Islet precursor cell (in vitro differentiated cells): ENCODE data around the gene ZNF438.
"Not testable (repeated sequence)": the region's sequence is repeated elsewhere in the genome, so short reads cannot be mapped to it uniquely, and the experiment has no call there.

Source experiments
- DNase-seq: peaks from one replicate; pipeline ENCODE4 v3.0.0-alpha.2; 2018

ZNF438 gene

DNA sequence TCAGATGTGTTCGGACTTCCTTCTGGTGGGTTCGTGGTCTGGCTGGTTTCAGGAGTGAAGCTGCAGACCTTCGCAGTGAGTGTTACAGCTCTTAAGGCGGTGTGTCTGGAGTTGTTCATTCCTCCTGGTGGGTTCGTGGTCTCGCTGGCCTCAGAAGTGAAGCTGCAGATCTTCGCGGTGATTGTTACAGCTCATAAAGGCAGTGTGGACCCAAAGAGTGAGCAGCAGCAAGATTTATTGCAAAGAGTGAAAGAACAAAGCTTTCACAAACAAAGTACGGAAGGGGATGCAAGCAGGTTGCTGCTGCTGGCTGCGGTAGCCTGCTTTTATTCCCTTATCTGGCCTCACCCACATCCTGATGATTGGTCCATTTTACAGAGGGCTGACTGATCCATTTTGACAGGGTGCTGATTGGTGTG lies 102.3 kb downstream of the ZNF438 start:
- not testable (repeated sequence) for DNase-seq

DNA sequence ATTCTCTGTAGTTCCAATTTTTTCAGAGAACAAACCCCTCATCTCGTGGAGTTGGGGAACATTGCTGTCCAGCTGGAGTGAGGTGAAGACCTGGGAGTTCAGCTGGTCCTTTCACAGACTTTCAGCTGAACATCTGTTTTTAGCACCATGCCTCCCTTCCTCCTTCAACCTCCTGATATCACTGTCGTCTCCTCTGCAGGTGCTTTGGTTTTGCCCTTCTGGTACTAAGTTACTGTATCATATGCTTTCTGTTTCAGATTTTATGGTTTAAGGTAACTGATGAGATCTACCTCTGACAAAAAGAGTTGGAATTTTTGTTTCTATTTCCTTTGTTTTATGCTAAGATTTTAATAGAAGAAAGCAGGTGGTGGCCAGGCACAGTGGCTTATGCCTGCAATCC lies 102.9 kb downstream of the ZNF438 start:
- no peak for DNase-seq

DNA sequence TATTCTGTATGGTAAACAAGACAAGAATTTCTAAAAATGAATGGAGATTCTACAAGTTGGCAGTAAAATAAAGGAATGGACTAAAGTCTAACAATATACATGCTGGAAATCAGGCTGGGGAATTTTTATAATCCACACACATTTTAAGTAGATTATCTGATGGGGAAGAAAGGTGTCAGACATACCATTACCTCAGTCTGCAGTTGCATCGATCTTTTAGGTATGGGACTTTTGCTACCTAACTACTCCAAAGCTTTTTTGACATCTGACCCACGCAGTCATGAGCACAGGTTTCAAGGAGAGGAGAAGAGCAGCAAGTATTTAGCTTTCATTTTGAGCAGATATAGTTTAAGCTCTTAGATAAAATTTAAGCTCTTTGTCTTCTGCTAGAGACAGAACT lies 113.0 kb downstream of the ZNF438 start:
- no peak for DNase-seq

DNA sequence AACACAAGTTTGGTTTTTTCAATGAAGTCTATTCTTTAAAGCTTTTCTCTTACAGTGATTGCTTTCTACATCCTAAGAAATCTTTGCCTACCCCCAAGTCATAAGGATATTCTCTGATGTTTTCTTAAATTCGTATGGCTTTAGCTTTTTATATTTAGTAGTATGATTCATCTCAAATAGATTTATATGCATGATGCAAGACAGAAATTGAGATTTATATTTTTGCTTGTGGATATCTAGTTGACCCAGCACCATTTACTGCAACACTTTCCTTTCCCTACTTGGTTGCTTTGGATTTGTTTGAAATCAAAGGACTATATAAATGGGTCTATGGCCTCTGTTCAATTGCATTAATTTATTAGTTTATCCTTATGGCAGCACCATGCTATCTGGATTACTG lies 113.9 kb downstream of the ZNF438 start:
- DNase-seq, result no peak

DNA sequence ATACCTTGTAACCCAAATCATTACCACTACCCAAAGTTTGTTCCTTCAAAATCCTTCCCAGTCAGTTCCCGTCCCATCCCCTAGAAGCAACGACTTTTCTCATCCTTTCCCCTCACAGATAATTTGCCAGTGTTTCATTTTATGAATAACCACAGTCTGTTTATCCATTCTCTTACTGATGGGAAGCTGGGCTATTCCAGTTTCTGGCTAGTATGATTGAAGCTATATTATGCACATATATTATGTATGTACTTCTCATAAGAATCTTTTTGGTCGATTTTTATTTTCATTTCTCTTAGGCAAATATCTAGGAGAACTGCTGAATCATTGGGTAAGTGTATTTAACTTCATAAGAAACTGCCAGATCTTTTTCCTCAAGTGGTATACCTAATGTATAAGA lies 114.6 kb downstream of the ZNF438 start:
- DNase-seq, result no peak

DNA sequence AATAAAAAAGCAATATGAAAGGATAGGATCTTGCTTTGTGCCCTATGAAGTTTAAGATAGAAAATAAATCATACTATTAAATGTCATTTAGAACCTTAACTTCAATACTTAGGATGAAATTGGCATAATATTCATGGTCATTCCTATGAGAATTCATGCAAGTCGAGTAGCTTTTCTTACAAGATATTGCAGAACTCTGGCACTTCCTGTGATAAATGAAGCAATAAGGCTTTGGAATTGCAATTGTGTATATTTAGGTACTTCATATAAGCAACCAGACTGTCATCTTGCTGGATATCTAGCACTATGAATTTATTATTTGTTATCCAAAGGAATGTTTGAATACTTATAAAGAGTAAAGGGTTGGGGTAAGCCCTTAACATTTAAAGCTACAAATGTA lies 116.5 kb downstream of the ZNF438 start:
- DNase-seq, result no peak

DNA sequence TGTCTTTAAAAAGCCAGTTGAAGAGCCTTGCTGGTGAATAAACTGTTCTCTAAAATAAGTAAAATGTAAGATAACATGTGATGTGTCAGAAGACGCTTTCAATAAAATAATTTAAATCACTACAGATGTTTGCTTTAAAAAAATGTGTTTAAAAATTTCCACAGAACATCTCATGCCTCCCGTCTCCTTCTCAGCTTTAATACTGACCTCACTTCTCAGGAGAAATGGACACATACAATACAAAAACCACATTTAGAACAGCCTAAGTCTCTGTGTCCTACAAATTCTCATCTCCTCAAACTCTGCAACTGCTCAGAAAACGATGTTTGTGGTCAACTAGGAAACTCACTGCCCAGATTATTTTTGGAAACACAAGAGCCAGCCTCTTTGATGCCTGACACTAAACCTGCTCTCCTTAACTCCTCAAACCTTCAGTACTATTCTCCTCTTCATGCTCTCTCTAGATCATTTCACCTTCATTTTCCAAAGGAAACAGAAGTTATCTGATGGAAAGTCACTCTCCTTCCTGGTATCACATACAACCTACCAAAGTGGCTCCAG lies 120.3 kb downstream of the ZNF438 start:
- DNase-seq, result no peak

DNA sequence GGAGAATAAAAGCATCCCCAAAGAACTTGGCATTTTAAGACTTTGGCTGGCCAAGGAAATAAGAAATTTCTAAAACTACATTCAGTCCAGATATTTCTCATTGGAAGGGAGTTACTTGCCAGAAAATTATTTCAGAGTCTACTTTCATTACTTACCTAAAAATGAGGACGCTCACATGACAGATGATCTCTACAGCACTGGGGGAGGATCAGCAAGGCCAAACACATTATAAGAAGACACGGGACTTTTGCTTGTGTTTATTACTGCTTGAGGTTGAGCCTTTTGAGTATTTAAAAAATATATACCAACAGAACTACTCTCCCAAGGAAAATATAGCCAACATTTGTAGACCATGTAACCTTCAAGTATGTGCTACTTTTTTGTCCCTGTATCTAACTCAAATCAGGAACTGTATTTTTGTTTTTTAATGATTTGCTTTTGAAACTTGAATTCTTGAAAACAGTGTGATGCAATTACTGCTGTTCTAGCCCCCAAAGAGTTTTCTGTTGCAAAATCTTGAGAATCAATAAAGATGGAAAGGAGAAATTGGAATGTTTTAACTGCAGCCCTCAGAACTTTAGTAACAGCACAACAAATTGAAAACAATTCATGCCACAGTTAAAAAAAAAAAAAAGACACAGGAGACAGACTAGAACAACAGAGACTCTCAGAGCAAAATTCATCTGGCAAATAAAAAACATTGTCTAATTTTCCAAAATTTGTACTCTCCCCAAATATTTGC lies 128.1 kb downstream of the ZNF438 start:
- DNase-seq, result no peak

DNA sequence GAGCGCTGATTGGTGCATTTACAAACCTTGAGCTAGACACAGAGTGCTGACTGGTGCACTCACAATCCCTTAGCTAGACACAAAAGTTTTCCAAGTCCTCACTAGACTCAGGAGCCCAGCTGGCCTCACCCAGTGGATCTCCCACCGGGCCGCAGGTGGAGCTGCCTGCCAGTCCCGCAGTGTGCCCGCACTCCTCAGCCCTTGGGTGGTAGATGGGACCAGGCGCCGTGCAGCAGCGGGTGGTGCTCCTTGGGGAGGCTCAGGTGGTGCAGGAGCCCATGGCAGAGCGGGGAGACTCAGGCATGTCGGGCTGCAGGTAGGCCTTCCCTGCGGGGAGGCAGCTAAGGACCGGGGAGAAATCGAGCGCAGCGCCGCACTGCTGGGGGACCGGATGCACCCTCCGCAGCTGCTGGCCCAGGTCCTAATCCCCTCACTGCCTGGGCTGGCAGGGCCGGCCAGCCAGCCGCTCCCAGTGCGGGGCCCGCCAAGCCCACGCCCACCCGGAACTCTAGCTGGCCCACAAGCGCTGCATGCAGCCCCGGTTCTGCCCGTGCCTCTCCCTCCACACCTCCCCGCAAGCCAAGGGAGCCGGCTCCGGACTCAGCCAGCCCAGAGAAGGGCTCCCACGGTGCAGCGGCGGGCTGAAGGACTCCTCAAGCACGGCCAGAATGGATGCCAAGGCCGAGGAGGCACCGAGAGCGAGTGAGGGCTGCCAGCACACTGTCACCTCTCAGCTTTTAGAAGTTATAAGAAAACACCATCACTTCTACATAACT lies 128.9 kb downstream of the ZNF438 start:
- no peak for DNase-seq

DNA sequence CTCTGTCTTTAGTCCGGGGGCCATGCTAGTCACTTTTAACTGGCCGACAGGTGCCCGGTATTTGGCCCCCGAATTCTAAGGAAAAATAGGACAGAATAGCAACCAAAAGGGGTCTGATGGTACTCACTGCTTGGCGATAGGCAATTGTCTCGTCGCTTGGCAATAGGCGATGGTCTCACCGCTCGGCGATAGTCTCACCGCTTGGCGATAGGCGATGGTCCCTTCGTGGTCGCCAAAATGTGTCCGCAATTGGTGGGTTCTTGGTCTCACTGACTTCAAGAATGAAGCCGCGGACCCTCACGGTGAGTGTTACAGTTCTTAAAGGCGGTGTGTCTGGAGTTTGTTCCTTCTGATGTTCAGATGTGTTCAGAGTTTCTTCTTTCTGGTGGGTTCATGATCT lies 130.2 kb downstream of the ZNF438 start:
- not testable (repeated sequence) for DNase-seq

DNA sequence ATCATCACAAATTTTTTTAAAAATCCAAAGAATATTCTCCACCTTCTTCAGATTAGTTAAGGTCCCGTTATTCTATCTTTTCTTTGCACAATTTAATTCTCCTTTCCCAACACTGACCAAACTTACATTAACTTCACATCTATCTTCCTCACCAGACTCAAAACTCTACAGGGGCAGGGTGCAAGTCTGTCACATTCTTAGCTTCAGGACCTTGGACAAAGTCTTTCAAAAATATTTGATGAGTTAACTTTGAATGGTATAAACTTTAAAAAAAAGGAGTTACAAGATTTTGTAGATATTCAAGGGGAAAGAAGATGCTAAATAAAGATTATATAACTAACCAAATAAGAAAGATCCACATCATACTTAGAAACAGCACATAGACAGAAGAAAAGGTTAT lies 132.7 kb downstream of the ZNF438 start:
- DNase-seq, result no peak

DNA sequence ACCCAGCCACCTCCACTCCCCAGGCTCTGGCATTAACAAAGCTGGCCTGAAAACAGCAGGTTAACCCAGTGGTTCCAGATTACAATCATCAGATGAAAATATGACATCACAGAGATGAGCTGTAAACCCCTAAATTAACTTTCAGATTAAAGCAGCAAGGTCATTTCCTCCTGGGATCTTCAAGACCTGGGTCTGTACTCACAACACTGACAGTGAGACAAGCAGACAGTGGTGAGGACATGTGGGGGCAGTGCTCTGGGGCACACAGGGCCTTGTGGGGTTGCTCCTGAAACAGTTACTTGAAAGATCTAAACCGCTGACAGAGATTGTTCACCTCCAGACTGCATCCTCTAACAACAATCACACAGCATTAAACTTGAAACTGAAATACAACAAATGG lies 134.1 kb downstream of the ZNF438 start:
- DNase-seq, result no peak

DNA sequence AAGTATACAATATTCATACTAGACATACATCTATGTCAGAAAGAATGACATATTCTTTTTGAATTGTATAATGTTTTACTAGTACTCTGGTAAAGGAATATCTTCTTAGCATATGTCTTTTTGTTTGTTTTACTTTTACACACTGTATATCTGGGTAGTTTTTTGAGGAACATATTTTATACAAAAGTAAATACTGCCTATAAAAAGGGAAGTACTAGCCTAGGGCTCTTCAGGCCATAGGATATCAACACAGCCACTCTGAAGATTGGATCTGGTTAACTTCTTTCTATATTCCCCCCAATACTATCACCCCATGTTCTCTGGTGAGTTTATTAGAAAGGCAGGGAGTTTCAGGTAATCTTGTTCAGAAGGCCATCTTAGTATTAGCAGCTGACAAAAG lies 134.6 kb downstream of the ZNF438 start:
- no peak for DNase-seq

DNA sequence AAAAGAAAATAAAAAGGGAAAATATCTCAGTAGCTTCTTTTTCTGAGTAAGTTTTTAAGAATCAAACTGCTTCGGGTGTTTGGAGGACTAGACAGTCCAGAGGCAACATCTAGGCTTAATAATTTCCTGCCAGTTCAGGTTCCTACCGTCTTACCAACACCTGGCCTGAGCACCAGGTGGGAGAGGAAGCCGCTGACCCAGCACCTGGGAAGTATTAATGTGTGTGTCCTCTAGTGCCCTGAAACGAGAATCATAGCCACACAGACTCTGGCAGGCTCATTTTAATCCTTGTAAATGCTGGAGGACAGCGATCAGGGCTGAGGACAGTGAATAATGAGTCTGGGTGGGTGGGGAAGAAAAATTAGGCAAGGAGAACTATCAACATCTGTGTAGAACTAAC lies 137.4 kb downstream of the ZNF438 start:
- DNase-seq, result no peak

DNA sequence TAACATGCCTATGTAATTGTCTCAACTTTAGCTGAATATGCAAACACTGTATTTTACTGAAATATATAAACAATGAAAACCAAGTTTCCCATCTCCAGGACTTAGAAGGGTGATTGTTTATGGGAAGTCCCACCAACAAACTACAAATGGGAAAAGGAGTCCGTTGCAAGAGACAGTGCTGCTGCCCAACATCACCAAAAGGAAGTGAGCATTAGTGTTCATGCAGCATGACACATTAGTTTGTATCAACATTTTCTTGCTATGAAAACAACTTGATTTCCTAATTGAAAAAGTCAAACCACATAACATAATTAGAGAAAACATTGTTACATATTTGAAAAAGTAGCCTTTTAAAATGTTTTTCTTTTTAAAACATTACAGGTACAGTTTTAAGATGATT lies 138.5 kb downstream of the ZNF438 start:
- no peak for DNase-seq

DNA sequence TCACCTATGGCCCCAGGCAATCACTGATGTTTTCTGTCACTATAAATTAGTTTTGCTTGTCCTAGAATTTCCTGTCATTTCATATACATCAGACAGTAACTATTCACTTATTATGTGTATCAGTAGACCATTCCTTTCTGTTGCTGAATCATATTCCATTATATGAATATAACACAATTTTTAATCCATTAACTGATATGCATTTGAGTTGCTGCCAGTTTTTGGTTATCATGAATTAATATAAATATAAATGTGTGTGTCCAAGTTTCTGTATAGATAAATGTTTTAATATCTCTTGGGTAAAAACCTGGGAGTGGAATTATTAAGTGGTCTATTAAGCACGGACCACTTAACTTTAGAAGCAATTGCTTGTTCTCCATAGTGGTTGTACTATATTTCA lies 143.8 kb downstream of the ZNF438 start:
- DNase-seq, result no peak

DNA sequence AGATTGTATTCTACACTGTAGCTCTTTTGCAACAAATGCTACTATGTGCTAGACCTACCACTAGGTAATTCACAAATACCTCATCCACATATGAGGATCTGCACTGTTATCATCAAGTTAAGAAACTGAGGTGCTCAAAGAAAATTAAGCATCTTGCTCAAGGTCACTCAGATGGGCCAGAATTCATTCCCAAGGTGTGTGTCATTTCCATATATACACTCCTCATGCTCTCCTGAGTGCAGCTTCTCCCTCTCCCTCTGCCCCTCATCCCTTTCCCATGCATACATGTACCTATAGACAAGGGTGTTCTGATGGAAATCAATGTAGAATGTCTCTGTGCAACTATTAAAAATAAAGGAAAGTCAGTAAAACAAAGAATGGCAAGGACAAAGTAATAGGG lies 146.2 kb downstream of the ZNF438 start:
- no peak for DNase-seq

DNA sequence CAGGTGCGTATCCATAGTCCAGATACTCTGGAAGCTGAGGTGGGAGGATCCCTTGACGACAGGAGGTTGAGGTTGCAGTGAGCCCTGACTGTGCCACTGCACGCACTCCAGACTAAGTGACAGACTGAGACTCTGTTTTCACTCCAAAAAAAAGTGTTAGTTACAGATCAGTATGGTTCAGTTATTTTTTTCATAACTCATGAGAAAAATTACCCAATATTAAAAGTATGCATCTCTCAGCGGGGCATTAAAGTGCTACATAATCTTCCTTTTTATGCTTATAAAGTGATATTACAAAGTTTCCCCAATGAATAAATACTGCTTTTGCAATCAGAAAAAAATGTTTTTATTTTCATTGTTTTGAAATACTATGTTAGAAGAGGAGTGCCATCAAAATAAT lies 147.9 kb downstream of the ZNF438 start:
- no peak for DNase-seq

DNA sequence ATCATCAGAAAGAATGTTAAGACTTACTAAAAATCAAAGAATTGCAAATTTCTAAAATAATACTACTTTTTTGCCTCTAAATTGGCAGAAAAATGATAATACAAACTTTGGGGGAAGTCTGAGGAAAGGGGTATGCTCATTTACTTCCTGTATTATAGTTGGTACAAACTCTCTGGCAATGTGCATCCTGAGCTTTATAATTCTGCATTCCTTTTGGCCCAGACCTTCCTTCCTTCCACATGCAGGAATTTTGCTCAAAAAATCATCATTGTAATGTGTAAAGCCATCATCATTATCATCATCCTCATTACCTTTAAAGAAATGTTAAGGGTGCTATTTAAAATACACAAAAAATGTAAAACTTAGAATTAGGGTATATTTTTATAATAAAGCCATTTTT lies 148.5 kb downstream of the ZNF438 start:
- no peak for DNase-seq

DNA sequence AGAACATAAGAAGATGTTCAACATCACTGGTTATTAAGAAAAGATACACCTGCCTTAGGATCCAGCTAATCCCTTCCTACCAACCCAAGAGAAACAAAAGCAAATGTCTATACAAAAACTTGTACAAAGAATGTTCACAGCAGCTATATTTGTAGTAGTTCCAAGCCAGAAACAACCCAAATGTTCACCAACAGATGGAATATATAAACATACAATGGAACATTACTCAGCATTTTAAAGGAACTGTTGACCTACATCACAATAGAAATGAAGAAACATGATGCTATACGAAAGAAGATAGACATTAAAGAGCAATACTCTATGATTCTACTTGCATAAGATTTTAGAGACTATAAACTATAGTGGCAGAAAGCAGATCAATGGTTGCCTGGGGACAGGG lies 149.4 kb downstream of the ZNF438 start:
- no peak for DNase-seq

DNA sequence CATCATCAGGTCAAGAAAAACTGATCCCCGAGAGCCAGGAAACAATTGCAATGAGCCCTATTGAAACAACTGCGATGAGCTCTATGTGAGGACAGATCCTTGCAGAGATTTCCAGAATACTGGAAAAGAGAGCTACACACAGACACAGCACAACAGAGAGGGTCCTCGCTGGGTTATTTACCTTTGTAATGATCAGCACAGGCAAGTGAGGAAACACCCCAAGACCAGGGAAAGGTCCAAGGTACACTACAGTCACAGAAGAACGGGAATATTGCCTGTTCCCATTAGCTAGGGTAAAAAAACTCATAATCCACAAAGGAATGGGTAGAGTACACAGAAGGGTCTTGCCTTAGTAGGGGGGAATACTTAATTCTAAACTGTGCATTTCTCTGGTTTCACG lies 152.7 kb downstream of the ZNF438 start:
- DNase-seq, result no peak

DNA sequence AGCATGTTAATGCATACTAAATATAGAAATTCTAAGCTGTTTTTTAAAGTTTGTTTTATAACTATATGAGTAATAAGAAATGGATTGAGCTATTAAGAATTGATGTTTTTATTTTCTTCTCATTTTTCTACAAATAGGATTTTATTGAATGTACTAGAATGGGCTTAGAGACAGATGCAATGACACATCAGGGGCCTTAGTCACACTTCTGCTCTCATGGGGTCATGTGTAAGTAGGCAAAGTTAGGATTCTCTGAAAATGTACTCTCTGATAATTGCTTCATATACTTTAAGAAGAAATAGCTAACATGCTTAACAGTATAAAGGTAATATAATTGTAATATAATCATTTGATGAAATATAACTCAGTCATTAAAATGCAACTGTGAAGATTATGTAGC lies 154.6 kb downstream of the ZNF438 start:
- DNase-seq, result no peak

DNA sequence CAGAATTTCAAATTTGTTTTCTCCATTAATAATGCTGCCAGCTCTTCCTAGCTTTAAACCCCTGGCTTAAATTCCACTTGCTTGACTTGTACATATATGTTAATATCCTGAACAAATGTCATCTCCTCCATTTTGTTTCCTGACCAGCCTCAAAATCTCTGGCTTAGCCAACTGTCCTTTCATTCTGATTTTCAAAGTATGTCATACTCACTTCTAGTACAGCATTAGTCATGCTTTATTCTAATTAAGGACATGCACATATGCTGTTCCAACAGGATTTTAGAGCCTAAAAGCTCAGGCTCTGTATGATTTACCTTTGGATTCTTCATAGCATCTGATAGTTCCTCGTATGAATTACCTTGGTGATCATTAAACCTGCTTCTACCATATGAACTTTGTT lies 158.3 kb downstream of the ZNF438 start:
- no peak for DNase-seq

DNA sequence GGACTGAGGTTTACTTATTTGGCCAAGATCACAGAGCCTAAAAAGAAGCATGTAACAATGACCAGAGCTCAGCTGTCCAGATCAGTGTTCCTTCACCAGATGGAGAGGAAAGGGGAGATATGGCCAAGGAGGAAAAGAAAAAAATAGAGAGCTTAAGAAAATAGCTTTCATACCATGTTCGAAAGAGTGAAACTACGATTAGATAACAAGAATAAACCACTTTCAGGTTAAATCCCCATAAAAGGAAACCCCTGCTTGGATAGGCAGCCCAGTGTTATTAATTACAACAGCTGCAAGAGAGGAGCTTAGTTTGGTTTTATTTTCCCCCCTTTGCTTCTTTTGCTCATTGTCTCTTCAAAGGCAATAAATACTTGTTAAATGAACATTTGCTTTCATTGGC lies 160.8 kb downstream of the ZNF438 start:
- no peak for DNase-seq
